Nephron (organoid): Measurements from ENCODE around the gene ZNF33B.
A peak's percentile ranks its signal among the peaks of the same experiment; 100 is the strongest.

Experiments
- H3K27ac Mint-ChIP-seq, 3 experiments: 2 replicates each; pipeline ENCODE4 v1.8.0; 2020; ENCODE audit warnings: mixed read lengths in 3 of 3, mild to moderate bottlenecking in 2 of 3, moderate library complexity in 1 of 3
- H3K27me3 Mint-ChIP-seq: 2 replicates; pipeline ENCODE4 v1.8.0; 2021; ENCODE audit warnings: low read depth, mild to moderate bottlenecking, moderate library complexity, mixed read lengths
- H3K36me3 Mint-ChIP-seq: 2 replicates; pipeline ENCODE4 v1.8.0; 2020; ENCODE audit warnings: low read depth, mixed read lengths
- H3K4me1 Mint-ChIP-seq: 2 replicates; pipeline ENCODE4 v1.8.0; 2020; ENCODE audit warnings: mixed read lengths
- H3K4me3 Mint-ChIP-seq, 3 experiments: 2 replicates each; pipeline ENCODE4 v1.8.0; 2020; ENCODE audit warnings: mild to moderate bottlenecking in 3 of 3, mixed read lengths in 3 of 3, moderate library complexity in 2 of 3
- H3K9me3 Mint-ChIP-seq: 2 replicates; pipeline ENCODE4 v1.8.0; 2020; ENCODE audit warnings: mixed read lengths
- TF ChIP-seq, protein P1 (sequence below), 3 experiments: fragments of 200-600 bp; sonication (generic); IDR thresholded peaks; one replicate each; pipeline ENCODE4 v1.5.0; 2021; ENCODE audit warnings: antibody characterized with exemption in 3 of 3; ENCODE audit not compliant: unreplicated experiment in 3 of 3

The ZNF33B gene

DNA sequence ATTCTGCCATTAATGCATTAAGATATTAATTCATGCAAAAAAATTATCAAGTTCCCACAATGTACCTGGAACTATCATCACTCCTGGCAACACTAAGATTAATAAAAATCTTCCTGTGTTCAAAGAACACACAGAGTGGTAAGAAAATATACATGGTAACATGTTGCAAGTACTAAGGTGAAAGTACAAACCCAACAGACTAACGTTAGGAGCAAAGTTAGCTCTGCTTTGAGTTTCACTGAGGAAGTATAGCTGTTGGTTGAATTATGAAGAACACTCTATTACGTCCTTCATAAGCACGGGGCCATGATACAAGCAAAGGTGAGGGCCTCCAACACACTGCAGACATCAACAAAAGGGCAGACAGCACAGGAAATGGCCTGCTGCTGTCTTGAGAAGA lies 5.8 kb downstream of the ZNF33B start:
- H3K27ac Mint-ChIP-seq: no peak overlapping the region
- TF ChIP-seq, protein P1, sequence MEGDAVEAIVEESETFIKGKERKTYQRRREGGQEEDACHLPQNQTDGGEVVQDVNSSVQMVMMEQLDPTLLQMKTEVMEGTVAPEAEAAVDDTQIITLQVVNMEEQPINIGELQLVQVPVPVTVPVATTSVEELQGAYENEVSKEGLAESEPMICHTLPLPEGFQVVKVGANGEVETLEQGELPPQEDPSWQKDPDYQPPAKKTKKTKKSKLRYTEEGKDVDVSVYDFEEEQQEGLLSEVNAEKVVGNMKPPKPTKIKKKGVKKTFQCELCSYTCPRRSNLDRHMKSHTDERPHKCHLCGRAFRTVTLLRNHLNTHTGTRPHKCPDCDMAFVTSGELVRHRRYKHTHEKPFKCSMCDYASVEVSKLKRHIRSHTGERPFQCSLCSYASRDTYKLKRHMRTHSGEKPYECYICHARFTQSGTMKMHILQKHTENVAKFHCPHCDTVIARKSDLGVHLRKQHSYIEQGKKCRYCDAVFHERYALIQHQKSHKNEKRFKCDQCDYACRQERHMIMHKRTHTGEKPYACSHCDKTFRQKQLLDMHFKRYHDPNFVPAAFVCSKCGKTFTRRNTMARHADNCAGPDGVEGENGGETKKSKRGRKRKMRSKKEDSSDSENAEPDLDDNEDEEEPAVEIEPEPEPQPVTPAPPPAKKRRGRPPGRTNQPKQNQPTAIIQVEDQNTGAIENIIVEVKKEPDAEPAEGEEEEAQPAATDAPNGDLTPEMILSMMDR (IDR thresholded peaks at IDR 0.05; ENCODE audit: unreplicated experiment in 3 of 3): no peak
- no peak overlapping the region for H3K4me3 Mint-ChIP-seq
- no peaks in the 10 kb centered on the region for H3K27me3 Mint-ChIP-seq
- peaks cover 58% of the 10 kb centered on the region for H3K36me3 Mint-ChIP-seq
- H3K9me3 Mint-ChIP-seq: no peaks in the 10 kb centered on the region
- H3K4me1 Mint-ChIP-seq: peaks cover 7% of the 10 kb centered on the region

- no peaks in the 10 kb centered on the region for H3K4me1 Mint-ChIP-seq
- peak overlapping the region in 1 of 3 experiments; percentile 33 for H3K27ac Mint-ChIP-seq
- no peak overlapping the region for H3K4me3 Mint-ChIP-seq
- TF ChIP-seq, protein P1 (IDR thresholded peaks at IDR 0.05; ENCODE audit: unreplicated experiment in 3 of 3): no peak
- H3K27me3 Mint-ChIP-seq: no peaks in the 10 kb centered on the region
- H3K36me3 Mint-ChIP-seq: peaks cover 64% of the 10 kb centered on the region
- no peaks in the 10 kb centered on the region for H3K9me3 Mint-ChIP-seq
These were observed 7.7 kb downstream of the ZNF33B start for GRCh38 chr10:42630537-42631134.

DNA sequence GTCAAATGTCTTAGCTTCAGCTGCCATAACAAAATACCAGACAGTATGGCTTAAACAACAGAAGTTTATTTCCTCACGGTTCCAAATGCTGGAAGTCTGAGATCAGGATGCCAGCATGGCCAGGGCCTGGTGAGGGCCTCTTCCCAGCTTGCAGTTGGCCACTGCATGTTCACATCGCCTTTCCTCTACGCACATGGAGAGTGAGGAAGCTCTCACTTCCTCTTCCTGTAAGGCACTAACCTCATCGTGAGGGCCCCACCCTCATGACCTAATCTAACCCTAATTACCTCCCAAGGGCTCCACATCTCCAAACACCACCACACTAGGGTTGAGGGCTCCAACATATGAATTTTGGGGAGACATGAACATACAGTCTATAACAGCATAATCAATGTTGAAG lies 14.4 kb downstream of the ZNF33B start:
- peaks cover 76% of the 10 kb centered on the region for H3K36me3 Mint-ChIP-seq
- no peaks in the 10 kb centered on the region for H3K4me1 Mint-ChIP-seq
- no peak overlapping the region for H3K4me3 Mint-ChIP-seq
- H3K27me3 Mint-ChIP-seq: no peaks in the 10 kb centered on the region
- no peaks in the 10 kb centered on the region for H3K9me3 Mint-ChIP-seq
- H3K27ac Mint-ChIP-seq: no peak overlapping the region
- TF ChIP-seq, protein P1 (IDR thresholded peaks at IDR 0.05; ENCODE audit: unreplicated experiment in 3 of 3): no peak

GRCh38 chr10:42618424-42618823 lies 19.9 kb downstream of the ZNF33B start:
- TF ChIP-seq, protein P1 (IDR thresholded peaks at IDR 0.05; ENCODE audit: unreplicated experiment in 3 of 3): no peak
- Mint-ChIP-seq H3K27me3 (no peaks in the 10 kb centered on the region), H3K36me3 (peaks cover 76% of the 10 kb centered on the region), H3K27ac (no peak overlapping the region), H3K4me1 (no peaks in the 10 kb centered on the region), H3K4me3 (no peak overlapping the region), H3K9me3 (no peaks in the 10 kb centered on the region)

- peaks cover 82% of the 10 kb centered on the region for H3K36me3 Mint-ChIP-seq
- no peak overlapping the region for H3K27ac Mint-ChIP-seq
These were observed 23.0 kb downstream of the ZNF33B start for GRCh38 chr10:42615419-42615818.

GRCh38 chr10:42609872-42610271 lies 28.5 kb downstream of the ZNF33B start:
- Mint-ChIP-seq H3K27ac (no peak overlapping the region), H3K27me3 (no peaks in the 10 kb centered on the region), H3K4me1 (no peaks in the 10 kb centered on the region), H3K36me3 (peaks cover 91% of the 10 kb centered on the region), H3K9me3 (peaks cover 11% of the 10 kb centered on the region), H3K4me3 (no peak overlapping the region)
- TF ChIP-seq, protein P1 (IDR thresholded peaks at IDR 0.05; ENCODE audit: unreplicated experiment in 3 of 3): no peak

More at GRCh38 chr10:42615419-42615818, 23.0 kb downstream of the ZNF33B start:
- Mint-ChIP-seq H3K27me3 (no peaks in the 10 kb centered on the region), H3K4me3 (no peak overlapping the region), H3K4me1 (no peaks in the 10 kb centered on the region), H3K9me3 (no peaks in the 10 kb centered on the region)
- TF ChIP-seq, protein P1 (IDR thresholded peaks at IDR 0.05; ENCODE audit: unreplicated experiment in 3 of 3): no peak
